GM12801 (cell line): ENCODE data around the gene HIPK2.

Source experiments
- TF ChIP-seq, protein P1 (sequence below): IDR thresholded peaks from one replicate; pipeline ENCODE4 v1.5.1; 2011; ENCODE audit warnings: control low read depth; ENCODE audit not compliant: insufficient read length; ENCODE audit errors: extremely low read depth

HIPK2 gene

GRCh38 chr7:139691253-139691781, 86.5 kb downstream of the HIPK2 start:
- TF ChIP-seq, protein P1, sequence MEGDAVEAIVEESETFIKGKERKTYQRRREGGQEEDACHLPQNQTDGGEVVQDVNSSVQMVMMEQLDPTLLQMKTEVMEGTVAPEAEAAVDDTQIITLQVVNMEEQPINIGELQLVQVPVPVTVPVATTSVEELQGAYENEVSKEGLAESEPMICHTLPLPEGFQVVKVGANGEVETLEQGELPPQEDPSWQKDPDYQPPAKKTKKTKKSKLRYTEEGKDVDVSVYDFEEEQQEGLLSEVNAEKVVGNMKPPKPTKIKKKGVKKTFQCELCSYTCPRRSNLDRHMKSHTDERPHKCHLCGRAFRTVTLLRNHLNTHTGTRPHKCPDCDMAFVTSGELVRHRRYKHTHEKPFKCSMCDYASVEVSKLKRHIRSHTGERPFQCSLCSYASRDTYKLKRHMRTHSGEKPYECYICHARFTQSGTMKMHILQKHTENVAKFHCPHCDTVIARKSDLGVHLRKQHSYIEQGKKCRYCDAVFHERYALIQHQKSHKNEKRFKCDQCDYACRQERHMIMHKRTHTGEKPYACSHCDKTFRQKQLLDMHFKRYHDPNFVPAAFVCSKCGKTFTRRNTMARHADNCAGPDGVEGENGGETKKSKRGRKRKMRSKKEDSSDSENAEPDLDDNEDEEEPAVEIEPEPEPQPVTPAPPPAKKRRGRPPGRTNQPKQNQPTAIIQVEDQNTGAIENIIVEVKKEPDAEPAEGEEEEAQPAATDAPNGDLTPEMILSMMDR, result no peak

- TF ChIP-seq, protein P1, result no peak
Measured at GRCh38 chr7:139687980-139688632, 89.7 kb downstream of the HIPK2 start.

DNA sequence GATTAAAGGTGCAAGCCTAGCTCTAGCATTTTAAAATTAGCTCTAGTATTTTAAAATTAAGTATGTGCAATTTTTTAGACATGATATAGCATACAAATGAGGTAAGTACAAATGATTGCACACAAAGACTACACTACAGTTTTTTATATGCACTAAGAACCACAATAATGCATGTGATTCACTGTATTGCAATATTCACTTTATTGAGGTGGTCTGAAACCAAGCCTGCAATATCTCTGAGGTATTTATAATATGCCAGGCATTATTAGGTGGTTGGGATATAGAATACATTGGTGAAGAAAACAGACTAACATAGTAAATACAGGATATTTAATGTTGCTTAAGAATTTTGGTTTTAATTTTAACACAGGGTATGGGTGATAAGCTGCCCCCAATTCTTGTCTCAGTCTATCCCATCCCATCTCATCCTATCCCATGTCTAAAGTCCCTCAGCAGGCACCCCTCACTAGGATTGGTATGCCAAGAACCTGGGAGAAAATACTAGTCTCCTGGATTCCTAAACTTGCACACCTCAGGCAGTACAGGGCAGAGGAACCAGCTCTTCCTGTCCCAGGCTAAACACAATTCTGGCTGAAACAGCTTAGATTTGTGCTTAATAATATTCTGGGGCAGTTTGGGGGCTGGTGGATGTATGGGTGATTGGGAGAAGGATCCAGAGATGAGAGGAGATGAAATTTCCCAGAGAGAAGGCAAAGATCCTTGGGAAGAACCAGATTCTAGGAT, 90.4 kb downstream of the HIPK2 start:
- TF ChIP-seq, protein P1, result no peak

DNA sequence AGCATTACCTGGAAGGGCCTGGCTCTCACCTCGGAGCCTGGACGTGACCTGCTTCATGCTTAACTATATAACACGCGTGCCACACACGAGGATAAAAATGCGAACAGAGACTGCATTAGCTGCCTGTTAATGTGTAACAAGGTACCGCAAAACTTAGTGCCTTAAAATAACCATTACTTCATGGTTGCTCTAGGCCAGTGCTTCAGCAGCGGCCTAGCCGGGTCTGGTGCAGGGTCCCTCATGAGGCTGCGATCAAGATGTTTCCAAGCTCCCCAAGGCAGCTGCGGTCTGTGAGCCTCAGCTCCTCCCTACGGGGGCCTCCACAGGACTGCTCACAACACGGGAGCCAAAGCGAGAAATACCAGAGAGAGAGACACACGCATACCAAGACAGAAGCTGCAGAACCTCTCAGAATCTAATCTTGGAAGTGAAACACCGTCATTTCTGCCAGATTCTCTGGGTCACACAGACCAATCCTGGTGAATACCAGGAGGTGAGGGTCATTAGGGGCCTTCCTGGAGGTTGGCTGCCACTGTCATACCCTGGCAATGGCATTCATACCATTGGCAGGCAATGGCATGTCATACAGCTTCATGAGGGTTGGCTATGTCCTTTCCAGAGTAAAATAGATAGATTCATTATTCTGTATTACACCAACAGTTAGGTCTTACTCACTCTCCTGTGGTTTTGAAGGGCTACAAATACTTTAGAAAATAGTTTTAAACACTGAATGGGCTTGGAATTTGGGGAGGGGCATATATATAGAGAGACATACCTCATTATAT, 94.5 kb downstream of the HIPK2 start:
- TF ChIP-seq, protein P1, result no peak

DNA sequence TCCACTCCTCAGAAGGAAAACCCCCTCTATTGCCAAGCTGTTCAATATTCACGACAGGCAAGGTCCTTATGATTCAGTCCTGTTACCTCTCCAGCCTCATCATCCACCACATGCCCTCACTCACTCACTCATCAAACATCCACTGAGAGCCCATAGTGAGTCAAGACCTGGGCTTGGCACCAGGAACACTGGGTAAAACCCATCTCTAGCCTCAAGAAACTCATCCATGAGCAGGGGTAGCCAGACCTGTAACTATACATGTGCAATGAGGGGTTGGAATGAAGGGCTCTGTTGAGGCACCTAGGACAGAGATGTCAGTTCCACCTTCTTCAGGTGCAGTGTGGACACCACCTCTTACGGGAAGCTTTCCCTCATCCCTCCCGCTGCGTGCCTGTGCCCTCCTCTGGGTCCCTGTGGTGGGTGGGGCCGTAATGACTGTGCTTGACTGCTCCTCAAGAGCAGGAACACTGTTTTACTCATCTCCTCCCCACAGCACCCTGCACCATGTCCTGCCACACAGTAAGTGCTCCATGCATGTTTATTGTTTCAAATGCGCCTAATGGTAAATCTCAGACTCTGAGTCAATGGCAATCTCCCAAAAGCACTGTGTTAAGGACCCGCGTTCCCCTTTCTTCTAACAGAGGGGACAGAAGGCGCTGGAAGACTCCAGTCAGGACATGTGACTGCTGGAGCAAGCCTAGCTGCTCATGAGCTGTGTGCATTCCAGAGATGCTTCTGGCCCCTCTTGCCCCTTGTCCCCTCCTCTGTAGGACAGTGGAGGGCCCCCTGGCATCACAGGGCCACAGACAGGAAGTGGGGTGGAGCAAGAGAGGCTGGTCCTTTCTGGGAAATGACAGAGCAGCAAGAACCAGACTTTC, 95.4 kb downstream of the HIPK2 start:
- TF ChIP-seq, protein P1, result no peak

DNA sequence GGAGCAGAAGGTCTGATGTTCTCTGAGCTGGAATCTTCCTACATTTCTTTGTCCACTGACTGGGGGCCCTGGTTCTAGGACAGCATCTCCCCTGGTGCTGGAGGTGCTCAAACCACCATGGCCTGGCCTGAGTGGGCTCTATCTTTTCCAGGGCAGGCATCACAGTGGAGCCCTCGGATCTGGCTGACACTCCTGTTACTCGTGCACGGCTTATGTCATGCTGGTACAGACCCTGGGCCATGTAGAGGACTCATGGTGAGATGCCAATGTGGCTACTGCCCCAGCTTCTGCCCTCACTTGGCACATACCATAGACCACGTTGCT, 96.0 kb downstream of the HIPK2 start:
- TF ChIP-seq, protein P1, result no peak

- TF ChIP-seq, protein P1, result no peak
Measured at GRCh38 chr7:139681463-139681755, 96.4 kb downstream of the HIPK2 start.
